Measurements from ENCODE around the gene KIAA0232.
"Not testable (repeated sequence)": the region's sequence is repeated elsewhere in the genome, so short reads cannot be mapped to it uniquely, and the experiment has no call there.

The KIAA0232 gene

DNA sequence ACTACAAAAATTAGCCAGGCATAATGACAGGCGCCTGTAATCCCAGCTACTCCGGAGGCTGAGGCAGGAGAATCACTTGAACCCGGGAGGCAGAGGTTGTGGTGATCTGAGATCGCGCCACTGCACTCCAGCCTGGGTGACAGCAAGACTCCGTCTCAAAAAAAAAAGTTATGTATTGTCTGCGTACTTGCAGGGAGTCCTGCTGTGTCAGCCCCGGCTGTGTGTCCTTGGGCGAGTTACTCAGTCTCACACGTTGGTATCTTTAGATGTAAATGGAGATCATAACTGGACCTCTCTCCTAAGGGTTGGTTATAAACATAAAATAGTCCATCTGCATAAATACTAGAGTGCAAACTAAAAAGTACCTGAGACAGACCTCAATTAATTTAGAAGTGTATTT, 104.4 kb downstream of the KIAA0232 start:
- no peak for FAIRE-seq

DNA sequence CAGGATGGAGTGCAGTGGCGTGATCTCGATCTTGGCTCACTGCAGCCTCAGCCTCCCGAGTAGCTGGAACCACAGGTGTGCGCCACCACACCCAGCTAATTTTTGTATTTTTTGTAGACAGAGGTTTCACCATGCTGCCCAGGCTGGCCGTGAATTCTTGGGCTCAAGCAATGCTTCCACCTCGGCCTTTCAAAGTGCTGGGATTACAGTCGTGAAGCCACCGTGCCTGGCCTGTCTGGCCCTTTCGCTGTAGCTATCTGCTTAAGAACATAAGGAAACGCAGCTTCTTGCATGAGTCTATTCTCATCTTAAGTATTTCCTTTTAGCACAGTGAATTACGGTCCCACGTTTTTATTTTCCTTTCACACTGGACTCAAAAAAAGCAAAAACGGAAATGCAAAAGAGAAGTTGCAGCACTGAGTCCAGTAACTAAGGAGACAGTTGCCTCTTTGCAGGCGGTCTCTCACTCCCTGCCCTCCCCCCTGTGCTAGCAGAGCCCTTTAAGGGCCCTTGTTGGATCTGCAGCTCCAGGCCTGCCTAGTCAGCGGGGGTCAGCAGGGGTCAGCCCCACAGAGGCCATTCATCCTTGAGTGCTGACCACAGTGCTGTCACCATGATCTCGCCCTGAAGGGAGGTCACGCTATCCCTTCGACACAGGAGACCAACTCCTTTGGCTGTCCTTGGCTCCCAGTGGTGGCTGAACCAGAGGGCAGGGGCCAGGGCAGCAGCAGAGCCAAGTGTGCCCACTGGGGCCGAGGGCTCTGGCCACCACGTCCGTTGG, 105.3 kb downstream of the KIAA0232 start:
- no peak for FAIRE-seq

DNA sequence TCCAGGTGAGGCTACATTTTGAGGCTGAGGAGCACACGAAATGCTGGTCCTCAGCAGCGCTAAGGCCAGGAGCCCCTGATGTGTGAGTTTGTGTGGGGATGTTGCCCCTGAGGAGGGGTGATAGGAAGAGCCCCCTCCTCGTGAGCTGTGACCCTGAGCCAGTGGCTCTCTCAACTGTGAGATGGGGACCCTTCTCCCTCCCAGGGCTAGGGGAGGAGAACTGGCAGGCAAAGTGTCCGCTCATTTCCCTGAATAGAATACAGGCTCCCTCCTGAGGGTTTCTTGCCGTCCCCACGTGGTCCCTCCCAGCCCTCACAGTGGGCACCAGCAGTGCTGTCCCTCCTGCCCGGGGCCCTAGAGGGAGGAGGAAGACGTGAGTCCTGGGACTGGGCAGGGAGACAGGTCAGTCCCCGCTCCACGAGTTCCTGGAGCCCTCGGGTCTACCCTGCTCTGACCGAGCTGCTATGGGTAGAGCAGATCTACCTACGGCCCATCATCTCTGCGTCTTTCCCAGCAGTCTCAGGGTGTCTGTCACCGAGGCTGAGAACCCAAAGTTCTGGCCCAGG, 106.1 kb downstream of the KIAA0232 start:
- no peak for FAIRE-seq

DNA sequence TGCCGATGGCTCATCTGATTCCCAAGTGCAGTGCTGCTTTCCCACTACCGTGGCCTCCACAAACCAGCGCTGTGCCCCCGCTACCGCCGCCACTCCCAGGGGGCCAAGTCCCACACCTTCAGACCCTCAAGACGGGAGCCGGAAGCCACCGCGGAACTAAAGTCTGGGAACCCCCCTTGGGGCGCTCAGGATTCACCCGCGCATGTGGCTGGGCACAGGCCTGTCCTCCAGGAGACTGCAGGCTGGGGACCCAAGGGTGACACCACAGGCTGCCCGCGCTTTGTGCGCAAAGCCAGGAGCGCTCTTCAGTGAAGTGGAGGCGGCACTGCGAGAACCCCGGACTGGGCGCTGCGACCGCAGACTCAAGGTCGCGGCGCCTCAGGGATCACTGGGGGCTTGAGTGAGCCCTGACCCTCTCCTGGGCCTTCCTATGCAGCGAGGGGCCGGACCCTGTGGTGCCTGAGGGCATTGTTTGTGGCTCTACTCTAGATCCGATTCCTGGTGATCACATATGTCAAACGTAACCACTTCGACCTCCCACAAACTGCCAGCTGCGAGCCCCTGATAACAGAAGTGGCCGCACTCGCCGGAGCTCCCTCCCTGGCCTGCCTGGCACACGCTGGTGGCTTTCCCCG, 106.7 kb downstream of the KIAA0232 start:
- FAIRE-seq: no peak

DNA sequence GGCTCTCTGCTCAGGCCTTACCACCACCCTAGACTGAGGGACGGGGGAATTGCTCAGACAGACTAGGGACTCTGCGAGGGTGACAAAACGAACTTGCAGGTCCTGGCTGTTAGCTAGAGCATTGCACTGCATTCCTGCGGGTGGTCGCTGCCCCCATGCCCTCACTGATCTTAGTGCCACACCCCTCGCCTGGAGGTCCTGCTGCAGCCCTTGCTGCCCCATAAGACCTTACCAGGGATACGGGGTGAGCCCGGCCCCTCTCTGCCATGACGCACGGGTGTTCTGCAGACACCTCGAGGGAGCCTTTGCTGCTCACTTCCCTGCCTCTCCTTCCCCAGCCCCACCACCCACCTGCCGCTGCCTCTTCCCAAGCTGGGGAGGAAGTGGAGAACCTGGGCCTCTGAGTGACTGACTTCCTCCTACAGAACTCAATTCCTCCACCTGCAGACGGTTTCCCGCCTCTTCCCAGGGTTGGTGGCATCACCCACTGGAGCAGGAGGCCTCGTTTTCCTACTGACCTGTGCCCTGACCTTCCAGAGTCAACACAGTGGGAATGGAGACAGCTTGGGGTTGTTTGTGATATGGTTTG, 107.3 kb downstream of the KIAA0232 start:
- no peak for FAIRE-seq

DNA sequence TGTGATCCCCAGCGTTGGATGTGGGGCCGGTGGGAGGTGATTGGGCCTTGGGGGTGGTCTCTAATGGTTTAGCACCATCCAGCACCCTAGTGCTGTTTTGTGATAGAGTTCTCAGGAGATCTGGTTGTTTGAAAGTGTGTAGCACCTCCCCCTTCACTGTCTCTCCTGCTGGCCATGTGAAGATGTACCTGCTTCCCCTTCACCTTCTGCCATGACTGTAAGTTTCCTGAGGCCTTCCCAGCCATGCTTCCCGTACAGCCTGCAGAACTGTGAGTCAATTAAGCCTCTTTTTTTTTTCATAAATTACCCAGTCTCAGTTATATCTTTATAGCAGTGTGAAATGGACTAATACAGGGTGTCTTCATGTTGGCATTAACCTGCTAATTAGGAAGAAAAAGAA, 107.8 kb downstream of the KIAA0232 start:
- no peak for FAIRE-seq

DNA sequence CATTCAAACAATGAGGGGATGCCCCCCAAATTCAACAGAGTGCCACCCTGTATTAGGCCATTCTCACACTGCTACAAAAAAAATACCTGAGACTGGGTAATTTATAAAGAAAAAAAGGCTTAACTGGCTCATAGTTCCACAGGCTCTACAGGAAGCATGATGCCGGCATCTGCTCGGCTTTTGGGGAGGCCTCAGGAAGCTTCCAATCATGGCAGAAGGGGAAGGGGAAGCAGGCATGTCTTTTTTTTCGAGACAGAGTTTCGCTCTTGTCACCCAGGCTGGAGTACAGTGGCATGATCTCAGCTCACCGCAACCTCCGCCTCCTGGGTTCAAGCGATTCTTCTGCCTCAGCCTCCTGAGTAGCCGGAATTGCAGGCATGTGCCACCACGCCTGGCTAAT, 108.4 kb downstream of the KIAA0232 start:
- not testable (repeated sequence) for FAIRE-seq

DNA sequence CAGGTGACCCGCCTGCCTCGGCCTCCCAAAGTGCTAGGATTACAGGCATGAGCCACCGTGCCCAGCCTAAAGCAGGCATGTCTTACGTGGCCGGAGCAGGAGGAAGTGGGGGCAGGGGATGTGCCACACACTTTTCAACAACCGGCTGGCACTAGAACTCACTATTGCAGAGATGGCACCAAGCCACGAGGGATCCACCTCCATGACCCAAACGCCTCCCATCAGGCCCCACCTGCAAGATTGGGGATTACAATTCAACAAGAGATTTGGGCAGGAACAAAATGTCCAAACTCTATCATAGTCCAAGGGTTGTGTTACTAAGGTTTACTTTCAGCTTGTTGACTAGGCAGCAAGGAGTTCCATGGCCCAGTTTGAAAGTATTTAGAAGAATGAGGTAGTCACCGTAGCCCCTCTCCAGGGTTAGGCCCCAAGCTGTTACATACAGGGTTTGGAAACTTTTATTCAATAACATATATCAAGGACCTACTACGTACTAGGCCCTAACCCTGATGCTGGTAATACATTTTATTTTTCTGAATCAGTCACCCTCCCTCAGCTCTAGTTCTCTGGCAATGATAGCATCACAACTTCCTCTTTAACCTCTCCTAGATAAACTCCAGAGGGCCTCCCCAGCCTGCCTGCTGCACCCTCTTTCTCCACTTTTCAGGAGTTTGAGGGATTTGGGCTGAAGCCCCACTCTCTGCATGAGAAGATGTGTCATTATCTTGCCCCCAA, 109.1 kb downstream of the KIAA0232 start:
- FAIRE-seq: no peak

DNA sequence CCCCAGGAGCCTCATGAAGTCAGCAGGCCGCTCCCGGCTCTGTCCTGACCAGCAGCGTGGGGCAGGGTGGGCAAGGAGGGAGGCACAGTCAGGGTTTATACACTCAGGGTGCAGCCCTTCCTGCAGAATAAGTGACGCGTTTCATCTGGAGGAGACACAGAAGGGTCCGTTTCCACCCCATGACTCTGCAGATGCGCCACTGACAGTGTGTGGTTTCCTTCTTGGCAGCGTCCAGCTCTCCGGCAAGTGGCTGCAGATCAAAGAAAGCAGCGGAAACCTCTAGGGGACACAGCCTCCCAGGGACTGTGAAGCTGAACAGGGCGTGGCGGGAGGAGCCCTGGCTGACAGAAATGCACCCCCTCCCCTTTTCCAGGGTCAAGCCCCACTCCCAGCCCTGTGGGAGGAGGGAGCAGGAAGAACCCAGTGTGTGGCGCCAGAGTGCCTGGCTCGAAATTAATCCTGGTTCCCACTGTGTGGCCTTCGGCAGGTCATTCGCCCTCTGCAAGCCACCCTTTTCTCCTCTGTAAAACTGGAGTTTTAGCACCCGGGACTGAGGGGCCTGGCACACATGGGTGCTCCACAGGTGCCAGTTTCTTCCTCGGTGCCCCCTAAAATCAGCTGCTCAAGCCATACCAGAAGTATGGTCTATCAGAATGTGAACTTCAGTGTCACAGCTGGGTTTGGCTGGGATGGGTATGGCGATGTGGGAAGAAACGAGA, 109.8 kb downstream of the KIAA0232 start:
- FAIRE-seq: no peak

DNA sequence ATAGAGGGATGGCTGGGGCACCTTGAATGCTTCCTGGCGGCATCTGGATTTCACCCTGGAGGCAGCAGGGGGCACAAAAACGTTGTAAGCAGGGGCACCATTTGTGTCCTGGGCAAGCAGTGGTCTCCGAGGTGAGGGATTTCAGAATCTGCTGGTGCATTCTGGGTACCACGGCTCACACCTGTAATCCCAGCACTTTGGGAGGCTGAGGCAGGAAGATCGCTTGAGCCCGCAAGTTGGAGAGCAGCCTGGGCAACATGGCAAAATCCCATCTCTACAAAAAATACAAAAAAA, 110.3 kb downstream of the KIAA0232 start:
- no peak for FAIRE-seq

DNA sequence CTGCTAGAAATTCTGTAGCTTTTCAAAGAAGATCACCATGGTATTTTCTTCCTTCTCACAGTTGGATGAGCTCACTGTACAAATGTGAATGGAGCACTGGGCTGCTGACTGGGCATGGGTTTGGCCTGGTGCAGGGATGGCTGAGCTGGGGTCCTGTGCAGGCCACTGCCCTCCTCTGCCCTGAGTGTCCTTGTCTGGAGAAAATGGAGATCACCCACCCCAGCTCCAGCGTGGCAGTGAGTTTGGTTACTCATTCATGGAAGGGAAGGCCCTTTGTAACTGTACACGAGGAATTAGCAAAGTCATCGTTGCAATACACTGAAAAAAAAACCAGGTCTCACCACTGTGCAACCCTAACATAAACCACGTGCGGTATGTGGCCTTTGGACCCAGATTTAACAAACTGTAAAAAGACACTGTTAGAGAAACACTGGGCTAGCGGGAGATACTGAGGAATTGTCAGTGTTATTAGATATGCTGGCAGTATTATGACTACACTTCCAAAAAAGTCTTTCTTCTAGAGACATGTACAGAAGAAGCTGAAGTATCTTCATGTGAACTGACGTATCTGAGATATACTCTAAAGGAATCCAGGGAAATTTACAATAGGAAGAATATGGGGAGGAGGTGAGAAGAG, 111.0 kb downstream of the KIAA0232 start:
- FAIRE-seq: no peak

DNA sequence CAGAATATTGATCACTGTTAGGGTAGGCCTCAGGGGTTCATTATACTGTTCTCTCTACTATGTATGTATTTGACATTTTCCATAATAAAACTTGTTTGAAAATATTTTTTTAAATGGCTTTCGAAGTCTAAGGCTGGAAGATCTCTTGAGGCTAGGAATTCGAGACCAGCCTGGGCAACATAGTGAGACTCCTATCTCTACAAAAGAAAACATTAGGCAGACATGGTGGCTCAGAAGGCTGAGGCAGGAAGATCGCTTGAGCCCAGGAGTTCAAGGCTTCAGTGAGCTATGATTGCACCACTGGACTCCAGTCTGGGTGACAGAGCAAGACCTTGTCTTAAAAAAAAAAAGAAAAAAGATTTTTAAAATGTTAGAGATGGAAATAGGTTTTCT, 111.6 kb downstream of the KIAA0232 start:
- FAIRE-seq: no peak

DNA sequence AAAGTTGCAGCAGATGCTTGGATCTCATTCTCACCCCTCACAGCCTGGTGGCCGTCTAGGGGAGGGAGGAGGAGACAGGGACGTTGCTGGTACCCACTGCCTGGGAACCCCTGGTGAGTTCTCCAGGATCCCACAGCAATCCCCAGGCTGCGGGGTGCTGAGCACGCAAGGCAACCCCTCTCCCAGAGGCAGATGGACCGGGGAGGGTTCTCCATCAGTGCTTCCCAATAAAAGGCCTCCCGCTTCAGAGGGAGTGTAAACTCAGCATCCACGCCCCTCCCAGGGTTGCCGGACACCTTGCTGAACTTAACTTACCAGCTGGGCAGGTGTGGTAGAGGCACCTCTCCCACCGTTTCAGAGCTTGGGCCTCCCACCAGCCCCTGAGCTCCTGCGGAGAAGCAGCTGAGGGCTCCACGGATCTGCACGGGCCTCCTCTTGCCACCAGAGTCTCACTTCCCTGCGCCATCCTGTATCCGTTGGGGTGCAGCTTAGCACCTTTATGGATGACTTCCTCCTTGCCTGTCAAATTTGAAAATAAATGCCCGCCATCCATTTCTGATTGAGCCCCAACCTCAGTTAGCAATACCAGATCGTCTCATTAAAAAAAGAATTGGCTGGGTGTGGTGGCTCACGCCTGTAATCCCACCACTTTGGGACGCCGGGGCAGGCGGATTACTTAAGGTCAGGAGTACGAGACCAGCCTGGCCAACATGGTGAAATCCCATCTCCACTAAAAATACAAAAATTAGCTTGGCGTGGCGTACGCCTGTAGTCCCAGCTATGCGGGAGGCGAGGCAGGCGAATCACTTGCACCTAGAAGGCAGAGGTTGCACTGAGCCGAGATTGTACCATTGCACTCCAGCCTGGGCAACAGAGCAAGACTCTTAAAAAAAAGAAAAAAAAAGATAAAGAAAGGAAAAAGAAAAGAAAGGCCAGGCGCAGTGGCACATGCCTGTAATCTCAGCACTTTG, 112.3 kb downstream of the KIAA0232 start:
- no peak for FAIRE-seq

DNA sequence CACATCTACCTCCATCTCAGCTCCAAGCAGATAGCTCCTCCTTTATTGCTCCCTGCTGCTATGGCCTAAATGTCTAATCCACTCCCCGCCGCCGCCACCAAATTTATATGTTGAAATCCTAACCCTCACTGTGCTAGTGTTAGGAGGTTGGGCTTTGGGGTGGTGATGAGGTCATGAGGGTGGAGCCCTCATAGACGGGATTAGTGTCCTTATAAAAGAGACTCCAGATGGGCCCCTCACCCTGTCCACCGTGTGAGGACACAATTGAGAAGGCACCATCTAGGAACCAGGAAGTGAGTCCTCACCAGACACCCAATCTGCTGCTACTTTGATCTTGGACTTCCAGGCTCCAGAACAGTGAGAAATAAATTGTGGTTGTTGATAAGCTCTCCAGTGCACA, 113.5 kb downstream of the KIAA0232 start:
- FAIRE-seq: no peak

DNA sequence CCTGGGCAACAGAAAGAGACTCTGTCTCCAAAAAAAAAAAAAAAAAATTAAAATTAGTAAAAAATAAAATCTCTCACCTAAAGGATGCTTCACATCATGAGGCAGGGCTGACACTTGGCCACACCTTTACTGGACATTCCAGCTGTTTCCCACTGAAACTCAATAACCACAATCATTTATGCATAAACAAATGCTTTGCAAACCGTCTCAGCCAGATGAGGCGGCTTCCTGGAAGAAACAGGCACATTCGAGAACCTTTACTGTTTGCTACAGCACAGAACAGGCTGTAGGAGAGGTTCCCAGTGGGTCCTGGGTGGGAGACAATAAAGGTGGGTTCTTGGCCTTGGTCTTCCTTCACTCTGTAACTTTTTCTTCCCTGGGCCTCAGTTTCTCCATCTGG, 116.2 kb downstream of the KIAA0232 start:
- no peak for FAIRE-seq

DNA sequence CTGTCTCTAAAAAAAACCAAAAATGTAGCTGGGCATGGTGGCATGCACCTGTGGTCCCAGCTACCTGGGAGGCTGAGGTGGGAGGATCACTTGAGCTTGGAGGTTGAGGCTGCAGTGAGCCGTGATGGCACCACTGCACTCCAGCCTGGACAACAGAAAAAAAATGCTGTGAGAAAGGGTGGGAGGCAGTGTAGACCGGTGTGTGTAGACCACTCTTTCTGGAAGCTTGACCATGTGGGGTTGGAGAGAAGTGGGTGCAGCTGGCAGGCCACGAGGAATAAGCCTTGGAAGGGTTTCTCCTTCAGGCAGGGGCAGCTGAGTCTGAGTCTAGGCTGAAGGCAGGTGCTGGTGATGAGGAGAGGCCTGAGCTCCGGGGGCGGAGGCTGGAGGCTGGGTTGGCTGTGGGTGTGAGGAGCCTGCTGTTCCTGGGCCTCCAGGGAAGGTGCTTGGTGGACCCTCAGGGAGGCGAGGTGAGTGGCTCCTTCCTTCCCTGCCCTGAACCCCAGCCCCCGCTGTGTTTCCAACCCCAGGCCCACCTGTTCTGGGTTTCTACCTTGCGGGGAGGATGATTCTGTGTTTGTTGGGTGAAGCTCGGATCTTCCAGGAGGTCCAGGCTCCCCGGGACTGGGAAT, 117.8 kb downstream of the KIAA0232 start:
- no peak for FAIRE-seq

DNA sequence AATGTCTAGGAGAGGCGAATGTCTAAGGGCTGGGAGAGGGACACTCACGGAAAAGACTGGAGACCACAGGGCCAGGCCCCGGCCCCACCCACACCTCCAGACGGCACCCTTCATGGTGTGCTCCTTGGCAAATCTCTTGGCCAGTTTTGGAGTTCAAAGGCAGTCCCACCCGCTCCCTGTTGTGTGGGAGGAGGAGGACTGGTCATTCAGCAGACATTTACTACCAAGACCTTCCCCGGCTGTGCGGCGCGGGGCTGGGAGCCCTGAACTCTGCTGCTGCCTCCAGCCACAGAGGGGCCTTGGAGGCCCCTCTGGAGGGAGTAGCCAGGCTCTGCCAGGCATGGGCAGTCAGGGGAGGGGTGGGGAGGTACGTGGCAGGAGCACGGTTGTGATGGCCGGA, 118.4 kb downstream of the KIAA0232 start:
- no peak for FAIRE-seq

DNA sequence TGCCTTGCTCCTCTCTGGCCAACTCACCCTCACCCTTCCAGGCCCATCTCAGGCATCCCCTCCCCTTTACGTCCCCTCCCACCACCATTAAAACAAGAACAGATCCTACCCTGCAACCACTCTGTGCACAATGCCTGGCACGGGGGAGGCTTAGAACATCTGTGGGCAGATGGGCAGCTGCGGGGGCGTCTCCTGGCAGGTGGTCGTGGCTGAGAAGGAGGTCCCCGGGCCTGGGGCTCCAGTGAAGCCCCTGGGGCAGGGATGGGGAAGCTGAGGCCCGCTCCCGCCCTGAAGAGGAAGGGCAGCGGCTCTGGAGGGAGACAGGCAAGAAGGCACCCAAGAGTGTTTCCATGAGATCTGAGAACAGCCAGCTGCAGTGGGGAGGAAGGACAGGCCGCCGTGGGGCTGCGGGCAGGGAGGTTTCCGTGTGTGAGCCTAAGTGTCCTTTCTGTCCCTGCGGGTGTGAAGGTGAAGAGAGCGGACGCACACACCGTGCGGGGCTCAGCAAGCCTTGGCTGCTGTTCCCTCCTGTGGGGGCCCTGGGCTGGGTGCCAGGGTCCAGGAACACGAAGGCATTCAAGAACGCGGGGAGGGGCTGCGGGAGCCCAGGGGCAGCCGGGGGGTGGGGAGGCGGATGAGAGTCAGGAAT, 119.3 kb downstream of the KIAA0232 start:
- no peak for FAIRE-seq

DNA sequence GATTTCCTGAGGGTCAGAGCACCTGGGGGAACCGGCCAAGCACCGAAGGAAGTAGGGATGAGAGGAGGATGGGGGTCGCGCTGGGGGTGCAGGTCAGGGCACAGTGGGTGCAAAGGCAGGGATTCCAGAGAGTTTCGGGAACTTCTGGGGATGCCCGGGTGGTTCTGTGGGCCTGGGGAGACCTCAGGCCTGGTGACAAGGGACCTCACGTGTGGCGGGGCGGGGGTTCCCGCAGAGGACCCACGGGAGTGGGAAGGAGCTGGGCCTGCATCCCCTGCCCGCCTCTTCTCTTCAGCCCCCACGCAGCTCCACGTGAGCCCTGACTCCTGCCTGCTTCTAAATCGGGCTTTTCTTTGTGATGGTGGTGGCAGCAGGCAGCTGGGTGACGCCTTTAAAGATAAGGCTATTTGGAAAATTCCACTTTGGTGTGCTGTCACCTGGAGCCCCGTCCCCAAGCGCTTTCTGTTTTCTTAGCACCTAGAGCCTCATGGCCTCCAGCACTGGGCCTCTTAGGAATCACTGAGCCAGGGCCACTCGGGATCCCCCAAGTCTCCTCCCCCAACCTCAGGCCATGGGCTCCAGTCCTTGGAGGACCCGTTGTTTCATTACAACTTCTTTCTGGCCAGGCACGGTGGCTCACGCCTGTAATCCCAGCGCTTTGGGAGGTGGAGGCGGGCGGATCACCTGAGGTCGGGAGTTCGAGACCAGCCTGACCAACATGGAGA, 120.0 kb downstream of the KIAA0232 start:
- FAIRE-seq: no peak
